GM12892 (cell line): Measurements from ENCODE around the gene FAM13A.

Experiments used
- DNase-seq: peaks from one replicate; pipeline ENCODE4 v3.0.0; 2011; ENCODE audit not compliant: insufficient read length
- FAIRE-seq: peaks from 2 replicates; lab custom pipeline; 2011; peaks lifted over from hg19 to GRCh38; lab: Jason Lieb, UNC
- POLR2A ChIP-seq: IDR thresholded peaks from 2 replicates; pipeline ENCODE4 v1.6.1; 2011; ENCODE audit warnings: low read depth, low read length, control low read depth
- POLR2AphosphoS5 ChIP-seq: IDR thresholded peaks from 2 replicates; pipeline ENCODE4 v1.6.1; 2011; ENCODE audit warnings: low read depth, low read length, control low read depth
- TAF1 ChIP-seq: IDR thresholded peaks from 2 replicates; pipeline ENCODE4 v1.6.1; 2011; ENCODE audit warnings: low read depth, mild to moderate bottlenecking, control low read depth, low read length, borderline replicate concordance

The FAM13A gene

GRCh38 chr4:88791274-88791673 is 265.7 kb downstream of the FAM13A start:
- TF ChIP-seq POLR2A (no peak), POLR2AphosphoS5 (no peak), TAF1 (no peak)
- DNase-seq (no peak), FAIRE-seq (peak; percentile 38)

DNA sequence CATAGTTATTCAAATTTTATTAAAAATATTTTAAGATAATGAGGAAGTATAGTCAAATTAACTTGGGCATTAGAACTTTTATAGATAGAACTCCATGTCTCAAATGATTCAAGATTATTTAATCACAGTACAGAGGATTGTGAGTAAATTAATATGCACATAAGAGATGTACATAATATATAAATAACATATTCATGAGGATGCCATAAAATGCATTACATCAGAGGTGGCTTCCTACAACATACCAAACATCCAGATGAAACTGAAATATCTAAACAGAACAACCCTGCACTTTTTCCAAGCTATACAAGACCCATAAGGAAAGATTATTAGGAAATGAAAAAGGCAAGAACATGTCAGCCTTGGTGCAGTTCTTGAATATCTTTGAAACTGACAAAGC is 268.1 kb downstream of the FAM13A start:
- DNase-seq = no peak
- no peak for FAIRE-seq
- TF ChIP-seq POLR2A (no peak), TAF1 (no peak), POLR2AphosphoS5 (no peak)

DNA sequence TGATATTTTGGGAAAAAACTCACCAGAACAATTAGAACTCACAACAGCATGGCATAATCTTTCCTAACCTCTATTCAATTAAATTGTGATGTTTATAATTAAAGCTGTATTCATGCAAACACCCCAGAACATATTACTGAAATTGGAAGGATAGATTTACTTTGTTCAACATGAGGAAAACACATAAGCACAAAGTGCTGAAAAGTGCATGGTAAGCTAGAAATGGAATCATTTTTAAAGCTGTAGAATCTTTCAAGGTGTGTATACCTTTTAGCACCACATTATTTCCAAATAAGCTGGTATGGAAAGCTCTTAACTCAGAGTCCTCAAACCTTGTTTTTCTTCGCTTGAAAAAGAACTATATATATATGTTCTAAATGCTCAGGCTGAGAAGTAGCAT is 268.6 kb downstream of the FAM13A start:
- FAIRE-seq (no peak), DNase-seq (no peak)
- TF ChIP-seq POLR2A (no peak), POLR2AphosphoS5 (no peak), TAF1 (no peak)

DNA sequence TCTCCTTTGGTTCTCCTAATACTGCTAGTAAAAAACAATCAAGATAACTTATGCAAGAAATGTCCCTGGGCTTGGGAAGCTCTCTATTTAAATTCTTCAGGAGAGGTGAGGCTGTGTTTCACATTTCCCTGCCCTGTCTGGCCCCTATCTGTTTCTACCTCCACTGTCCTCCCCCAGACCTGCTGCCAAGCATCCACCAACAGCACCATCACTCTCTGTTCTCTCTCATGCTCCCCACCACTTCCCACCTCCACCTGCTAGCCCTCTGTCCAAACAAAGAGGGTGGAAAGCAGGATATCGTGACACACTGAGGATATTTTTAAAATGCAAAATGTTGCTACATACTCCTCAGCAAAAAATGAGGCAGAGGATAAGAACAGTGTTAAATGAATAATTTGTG is 271.0 kb downstream of the FAM13A start:
- FAIRE-seq (no peak), DNase-seq (no peak)
- TF ChIP-seq POLR2A (no peak), TAF1 (no peak), POLR2AphosphoS5 (no peak)

DNA sequence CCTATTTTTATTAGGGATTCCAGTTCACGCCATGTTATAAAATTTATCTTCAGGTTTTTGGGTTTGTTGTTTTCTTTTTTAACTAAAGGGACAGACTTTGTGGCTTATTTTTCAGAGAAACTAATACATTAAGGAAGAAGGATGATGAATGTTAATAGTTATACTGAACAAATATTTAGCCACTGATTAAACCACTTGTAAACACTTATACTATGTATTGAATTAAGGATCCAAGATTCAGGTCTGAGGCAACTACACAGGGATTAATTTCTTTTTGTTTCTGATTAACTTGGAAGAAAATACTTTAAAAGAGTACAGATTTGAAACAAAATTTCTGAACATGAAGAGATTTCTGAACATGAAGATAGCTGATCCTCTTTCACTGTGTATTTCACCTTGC is 276.6 kb downstream of the FAM13A start:
- FAIRE-seq = no peak
- TF ChIP-seq TAF1 = no peak
- no peak for TF ChIP-seq POLR2A
- TF ChIP-seq POLR2AphosphoS5 = no peak
- no peak for DNase-seq

- no peak for DNase-seq
- FAIRE-seq = no peak
- TF ChIP-seq TAF1 = no peak
- TF ChIP-seq POLR2A = no peak
- no peak for TF ChIP-seq POLR2AphosphoS5
Measured at GRCh38 chr4:88779431-88779830, 277.6 kb downstream of the FAM13A start.

- FAIRE-seq = no peak
- TF ChIP-seq TAF1 = no peak
- no peak for TF ChIP-seq POLR2AphosphoS5
- TF ChIP-seq POLR2A = no peak
- DNase-seq = no peak
Measured at GRCh38 chr4:88775529-88775928, 281.5 kb downstream of the FAM13A start.

DNA sequence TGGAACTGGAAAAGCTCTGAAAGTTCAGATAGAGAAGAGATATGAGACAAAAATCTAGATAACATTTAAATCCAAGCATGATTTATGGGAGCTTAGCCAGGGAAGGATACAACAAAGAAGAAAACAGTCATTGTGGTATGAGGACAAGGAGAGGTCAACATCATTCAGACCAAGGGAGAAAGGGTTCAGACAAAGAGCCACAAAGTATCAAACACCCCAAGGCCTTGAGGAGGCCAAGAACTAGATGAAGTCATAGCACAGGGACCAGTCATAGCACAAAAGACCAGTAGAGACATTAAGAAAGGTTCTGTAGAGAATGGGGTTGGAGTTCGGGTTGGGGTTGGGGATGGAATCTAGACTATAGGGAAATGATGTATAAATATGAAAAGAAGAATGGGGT is 282.0 kb downstream of the FAM13A start:
- FAIRE-seq (no peak), DNase-seq (no peak)
- TF ChIP-seq POLR2AphosphoS5 = no peak

DNA sequence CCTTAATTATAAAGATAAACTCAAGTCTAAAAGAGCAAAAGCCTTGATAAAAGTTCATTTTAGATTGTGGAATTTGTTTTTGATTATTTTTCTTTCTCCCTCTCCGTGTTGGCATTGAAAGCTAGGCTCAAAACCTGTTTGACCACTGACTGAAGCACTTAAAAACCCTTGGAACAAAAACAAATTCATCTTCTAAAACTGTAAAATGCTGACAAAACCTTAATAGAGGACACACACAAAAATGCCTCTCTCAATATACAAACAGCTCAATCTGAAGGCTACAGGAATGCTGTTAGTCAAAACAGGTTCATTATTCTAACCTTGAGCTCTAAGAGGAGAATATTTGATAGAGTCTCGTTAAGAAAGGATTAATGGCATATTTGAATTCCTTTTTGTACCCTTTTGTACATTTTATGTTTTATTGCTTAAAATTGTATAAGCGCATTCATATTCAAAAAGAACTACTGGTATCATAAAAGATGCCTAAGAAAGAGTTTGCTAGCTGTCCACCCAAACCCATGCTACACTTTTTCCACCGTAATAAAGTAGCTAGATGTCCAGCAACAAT is 285.0 kb downstream of the FAM13A start:
- no peak for DNase-seq
- FAIRE-seq = no peak
- TF ChIP-seq TAF1 (no peak), POLR2A (no peak)

GRCh38 chr4:88765729-88766128 is 291.3 kb downstream of the FAM13A start:
- TF ChIP-seq TAF1 (no peak), POLR2AphosphoS5 (no peak), POLR2A (no peak)
- DNase-seq (no peak), FAIRE-seq (no peak)

- TF ChIP-seq TAF1 = no peak
- TF ChIP-seq POLR2A = no peak
- no peak for TF ChIP-seq POLR2AphosphoS5
- DNase-seq (no peak), FAIRE-seq (no peak)
Measured at GRCh38 chr4:88763075-88763474, 293.9 kb downstream of the FAM13A start.

DNA sequence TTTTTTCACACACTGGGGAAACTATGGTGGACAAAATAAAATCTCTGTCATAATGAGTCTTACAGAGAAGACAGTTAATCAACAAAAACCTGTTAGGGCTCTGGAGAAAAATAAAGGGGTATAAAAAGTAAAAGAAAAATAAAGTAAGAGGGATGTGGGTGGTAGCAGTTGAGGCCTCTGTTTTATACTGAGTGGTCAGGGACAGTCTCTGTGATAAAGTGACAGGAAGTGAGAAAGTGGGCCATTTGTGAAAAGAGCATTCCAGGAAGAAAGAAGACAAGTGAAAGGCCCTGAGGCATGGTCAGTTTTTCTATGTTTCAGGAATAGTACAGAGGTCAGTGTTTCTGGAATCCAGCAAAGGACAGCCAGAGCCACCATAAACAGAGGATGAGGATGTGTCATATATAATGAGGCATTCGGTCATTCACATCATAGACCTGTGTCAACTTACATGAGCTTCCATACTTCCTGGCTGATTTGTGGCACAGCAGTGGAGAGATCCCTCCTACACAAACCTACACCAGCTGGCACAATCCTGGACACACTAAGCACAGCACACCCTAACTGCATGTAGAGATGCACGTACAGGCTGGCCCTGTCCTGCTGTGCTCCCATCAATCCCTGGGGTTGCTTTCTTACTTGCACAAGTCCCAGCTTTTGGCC is 295.0 kb downstream of the FAM13A start:
- TF ChIP-seq TAF1 = no peak
- TF ChIP-seq POLR2A = no peak
- no peak for TF ChIP-seq POLR2AphosphoS5
- no peak for FAIRE-seq

More for the DNA sequence above, 295.0 kb downstream of the FAM13A start:
- no peak for DNase-seq
